Thoracic aorta (tissue), 2 donors: ENCODE measurements around the gene DHRS1. TPM values are rescaled to one million over a fixed set of nuclear protein-coding genes. Genes with fewer than 3 reads are reported as not detected.
A peak's percentile ranks its signal among the peaks of the same experiment; 100 is the strongest.

Experiments used
- ATAC-seq: fragments of 150-250 bp; one replicate; pipeline ENCODE4 v1.8.0; 2017; ENCODE audit warnings: low read depth; ENCODE audit not compliant: insufficient number of reproducible peaks, low FRiP score
- DNase-seq: peaks from one replicate; pipeline ENCODE4 v3.0.0-alpha.2; 2020; ENCODE audit warnings: low spot score
- H3K27ac ChIP-seq, 2 donors: fragments of 200-600 bp; sonication (generic); 1 replicate in 1 of 2; 2 replicates in 1 of 2; pipeline ENCODE4 v1.5.1; 2016; ENCODE audit warnings: mild to moderate bottlenecking in 2 of 2, moderate library complexity in 2 of 2
- H3K27me3 ChIP-seq: fragments of 200-600 bp; sonication (generic); replicated peaks from 2 replicates; pipeline ENCODE4 v1.6.0; 2016; ENCODE audit warnings: mild to moderate bottlenecking; ENCODE audit not compliant: insufficient read depth
- H3K36me3 ChIP-seq: fragments of 200-600 bp; sonication (generic); one replicate; pipeline ENCODE4 v1.5.1; 2016
- H3K4me1 ChIP-seq, 2 donors: fragments of 200-600 bp; sonication (generic); 1 replicate in 1 of 2; 2 replicates in 1 of 2; pipeline versions ENCODE4 v1.5.1 to v1.6.0; 2016; ENCODE audit warnings: low read depth in 2 of 2, mild to moderate bottlenecking in 1 of 2; ENCODE audit not compliant: control insufficient read depth in 1 of 2
- H3K4me3 ChIP-seq: fragments of 200-600 bp; sonication (generic); 2 replicates; pipeline ENCODE4 v1.5.1; 2016; ENCODE audit warnings: mild to moderate bottlenecking
- H3K9me3 ChIP-seq: fragments of 200-600 bp; sonication (generic); 2 replicates; pipeline ENCODE4 v1.5.1; 2016
- total RNA-seq, 2 donors: library from RNA; depleted of rRNA; stranded (reverse); fragments of >200 nt; gene quantifications; one replicate each; pipeline versions ENCODE4 v1.1.0 to v1.2.3, GENCODE V29; 2016
- TF ChIP-seq, protein P1 (sequence below): fragments of 200-600 bp; sonication (generic); IDR thresholded peaks from one replicate; pipeline ENCODE4 v1.5.1; 2019; ENCODE audit warnings: antibody characterized with exemption

Gene DHRS1
- total RNA-seq, 2 donors from 2014 or later, result 25.5 to 31.4 TPM

- Histone ChIP-seq H3K27ac (peak overlapping the region in 1 of 2 donors; percentile 6), H3K27me3 (no peaks in the 10 kb centered on the region), H3K4me3 (no peak overlapping the region), H3K4me1 (peaks cover 3 to 9% of the 10 kb centered on the region in 2 donors), H3K36me3 (no peaks in the 10 kb centered on the region), H3K9me3 (no peaks in the 10 kb centered on the region)
- ATAC-seq, result no peak
- TF ChIP-seq, protein P1, sequence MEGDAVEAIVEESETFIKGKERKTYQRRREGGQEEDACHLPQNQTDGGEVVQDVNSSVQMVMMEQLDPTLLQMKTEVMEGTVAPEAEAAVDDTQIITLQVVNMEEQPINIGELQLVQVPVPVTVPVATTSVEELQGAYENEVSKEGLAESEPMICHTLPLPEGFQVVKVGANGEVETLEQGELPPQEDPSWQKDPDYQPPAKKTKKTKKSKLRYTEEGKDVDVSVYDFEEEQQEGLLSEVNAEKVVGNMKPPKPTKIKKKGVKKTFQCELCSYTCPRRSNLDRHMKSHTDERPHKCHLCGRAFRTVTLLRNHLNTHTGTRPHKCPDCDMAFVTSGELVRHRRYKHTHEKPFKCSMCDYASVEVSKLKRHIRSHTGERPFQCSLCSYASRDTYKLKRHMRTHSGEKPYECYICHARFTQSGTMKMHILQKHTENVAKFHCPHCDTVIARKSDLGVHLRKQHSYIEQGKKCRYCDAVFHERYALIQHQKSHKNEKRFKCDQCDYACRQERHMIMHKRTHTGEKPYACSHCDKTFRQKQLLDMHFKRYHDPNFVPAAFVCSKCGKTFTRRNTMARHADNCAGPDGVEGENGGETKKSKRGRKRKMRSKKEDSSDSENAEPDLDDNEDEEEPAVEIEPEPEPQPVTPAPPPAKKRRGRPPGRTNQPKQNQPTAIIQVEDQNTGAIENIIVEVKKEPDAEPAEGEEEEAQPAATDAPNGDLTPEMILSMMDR, result no peak
- no peak for DNase-seq
These were observed 25.5 kb downstream of the DHRS1 start for GRCh38 chr14:24274101-24274543.

DNA sequence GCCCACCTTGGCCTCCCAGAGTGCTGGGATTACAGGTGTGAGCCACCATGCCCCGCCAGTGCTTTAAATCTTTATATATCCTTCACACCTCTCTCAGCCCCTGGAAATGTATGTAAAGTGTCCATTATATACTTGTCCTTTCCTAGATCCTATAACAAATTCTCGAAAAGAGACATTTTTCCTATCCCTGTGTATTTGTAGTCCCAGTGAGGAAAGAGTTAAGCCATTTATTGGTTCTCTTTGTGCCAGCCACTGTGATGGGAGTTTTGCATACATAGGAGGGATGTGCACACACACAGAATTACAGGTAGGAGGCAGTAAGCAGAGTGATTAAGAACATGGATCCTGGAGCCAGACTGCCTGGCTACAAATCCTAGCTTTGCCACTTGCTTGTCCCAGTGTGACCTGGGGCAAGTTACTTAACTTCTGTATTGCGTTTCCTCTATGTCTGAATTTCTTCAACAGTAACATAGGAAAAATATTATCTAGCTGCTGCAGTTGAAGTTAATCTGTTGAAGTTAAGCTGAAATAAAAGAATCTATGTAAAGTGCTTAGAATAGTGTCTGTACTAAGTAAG, 26.1 kb downstream of the DHRS1 start:
- ATAC-seq, result no peak

DNA sequence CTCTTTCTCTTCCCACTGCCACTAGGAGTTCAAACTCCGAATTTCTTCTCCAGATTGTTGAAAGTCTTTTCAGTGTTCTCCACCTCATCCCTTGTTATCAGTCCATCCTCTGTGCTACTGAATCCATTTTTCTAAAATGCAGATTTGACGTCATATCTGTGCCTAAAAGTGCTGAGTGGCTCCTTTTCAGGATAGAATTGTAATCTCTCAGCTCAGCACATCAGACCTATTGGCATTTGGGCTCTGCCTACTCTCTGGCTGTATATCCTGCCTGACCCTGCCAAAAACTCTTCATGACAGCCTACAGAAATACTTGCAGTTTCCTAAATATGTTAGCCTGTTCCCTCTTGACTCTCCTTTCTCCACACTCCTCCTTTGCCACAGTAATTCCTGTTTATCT, 27.1 kb downstream of the DHRS1 start:
- TF ChIP-seq, protein P1, result no peak
- ATAC-seq, result no peak
- H3K27ac ChIP-seq, result no peak overlapping the region
- no peaks in the 10 kb centered on the region for H3K27me3 ChIP-seq
- no peaks in the 10 kb centered on the region for H3K9me3 ChIP-seq
- no peaks in the 10 kb centered on the region for H3K36me3 ChIP-seq
- H3K4me1 ChIP-seq, result peaks cover 3 to 9% of the 10 kb centered on the region in 2 donors
- H3K4me3 ChIP-seq, result no peak overlapping the region
- DNase-seq, result no peak

More for the DNA sequence above, 26.1 kb downstream of the DHRS1 start:
- Histone ChIP-seq H3K27me3 (no peaks in the 10 kb centered on the region), H3K27ac (peak overlapping the region in 1 of 2 donors; percentile 6), H3K4me1 (peaks cover 3 to 9% of the 10 kb centered on the region in 2 donors), H3K36me3 (no peaks in the 10 kb centered on the region), H3K9me3 (no peaks in the 10 kb centered on the region), H3K4me3 (no peak overlapping the region)
- no peak for DNase-seq
- TF ChIP-seq, protein P1, result no peak

DNA sequence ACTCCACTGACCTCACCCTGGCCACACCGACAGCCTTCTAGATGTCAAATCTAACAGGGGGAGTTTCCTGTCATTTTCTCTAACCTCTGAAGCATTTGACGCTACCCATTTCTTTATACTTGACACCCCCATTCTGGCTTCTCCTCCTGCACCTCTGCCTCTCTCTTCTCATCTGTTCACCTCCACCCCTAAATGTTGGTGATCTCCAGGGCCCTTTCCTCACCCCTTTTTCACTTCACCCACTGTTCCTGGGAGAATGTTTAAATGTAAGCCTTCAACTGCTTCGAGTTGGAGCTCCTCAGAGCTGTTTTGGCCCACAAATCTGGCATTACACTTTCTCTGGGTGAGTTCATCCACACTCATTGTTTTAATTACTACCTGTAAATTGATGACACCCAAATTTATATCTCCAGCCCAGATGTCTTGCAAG, 27.7 kb downstream of the DHRS1 start:
- H3K36me3 ChIP-seq, result peaks cover under 1% of the 10 kb centered on the region
- H3K9me3 ChIP-seq, result no peaks in the 10 kb centered on the region
- peak overlapping the region; percentile 79 for H3K4me3 ChIP-seq
- ATAC-seq (no peak), DNase-seq (no peak)
- H3K27me3 ChIP-seq, result no peaks in the 10 kb centered on the region
- H3K27ac ChIP-seq, result peak overlapping the region; percentile 94 to 95
- H3K4me1 ChIP-seq, result peaks cover 3 to 9% of the 10 kb centered on the region in 2 donors
- TF ChIP-seq, protein P1, result no peak

DNA sequence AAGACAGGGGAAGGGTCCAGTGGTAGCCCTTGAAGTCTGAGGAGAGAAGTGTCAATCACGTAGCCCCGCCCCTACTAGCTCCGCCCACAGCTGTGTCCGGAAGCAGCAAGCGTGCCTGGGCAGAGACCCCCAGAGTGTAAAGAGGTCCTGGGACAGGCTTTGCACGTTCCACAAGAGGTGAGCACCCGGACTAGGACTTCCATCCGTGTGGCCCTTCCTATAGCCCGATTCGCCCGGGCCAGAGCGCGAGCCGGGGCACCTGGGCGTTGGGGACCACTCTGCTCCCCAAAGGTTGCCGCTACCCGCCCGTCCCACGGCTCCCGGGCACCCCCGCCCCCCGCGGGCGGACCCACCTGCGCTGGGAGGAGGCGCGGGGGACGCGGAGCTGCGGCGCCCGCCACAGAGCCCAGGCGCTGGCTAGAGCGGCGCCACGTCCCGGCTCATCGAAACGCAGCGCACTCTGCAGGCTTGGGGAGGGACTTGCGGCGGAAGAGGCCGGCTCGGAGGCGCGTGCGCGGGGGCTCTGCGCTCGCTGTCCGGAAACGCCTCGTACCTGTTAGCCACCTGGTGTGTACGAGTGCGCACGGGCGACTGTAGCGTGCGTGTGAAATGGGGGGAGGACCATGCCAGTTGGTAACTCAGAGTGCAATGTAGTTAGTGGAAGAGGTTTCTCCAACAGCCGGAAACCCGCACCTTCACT, 28.3 kb downstream of the DHRS1 start, which contains the start of gene RABGGTA:
RABGGTA (minus strand) TSS at position 464 of the 700 bp plus-strand sequence. CDS start 482 bp downstream, outside the sequence.
- H3K27ac ChIP-seq, result peak within 1 kb of the TSS; percentile 94 to 95
- H3K36me3 ChIP-seq, result peaks cover 7% of the 10 kb centered on the region
- peaks cover 3 to 9% of the 10 kb centered on the region in 2 donors for H3K4me1 ChIP-seq
- no peaks in the 10 kb centered on the region for H3K27me3 ChIP-seq
- peak within 1 kb of the TSS; percentile 79 for H3K4me3 ChIP-seq
- ATAC-seq (peak; percentile 67), DNase-seq (peak; percentile 21)
- TF ChIP-seq, protein P1, result peak; percentile 61
- no peaks in the 10 kb centered on the region for H3K9me3 ChIP-seq
